ENCODE data around the gene OBI1. TPM values are rescaled to one million over a fixed set of nuclear protein-coding genes. Genes with fewer than 3 reads are reported as not detected.

OBI1 gene
- total and polyA plus RNA-seq, 5 experiments from 2014 or later, result 8.3 to 16.6 (median 12.1) TPM

GRCh38 chr13:78592584-78592983 lies 66.4 kb downstream of the OBI1 start:
- DNase-seq (no peak), ATAC-seq (no peak)
- H3K36me3 Mint-ChIP-seq, result peaks cover 10 to 46% (median 12%) of the 10 kb centered on the region in 3 donors
- H3K9me3 Mint-ChIP-seq, result peaks cover 10 to 65% (median 28%) of the 10 kb centered on the region in 9 donors
- H3K27ac Mint-ChIP-seq, result peak overlapping the region in 1 of 10 donors; percentile 49
- POLR2A ChIA-PET, result interaction anchor here (0.6 to 1.0 kb wide), 2 partner anchors 11 to 47 kb away, joined by 3 read pairs; partner anchors contain the start of gene POU4F1
- peaks cover 3 to 9% (median 6%) of the 10 kb centered on the region in 4 donors for H3K4me1 Mint-ChIP-seq
- no peak overlapping the region for H3K4me3 Mint-ChIP-seq
- H3K27me3 Mint-ChIP-seq, result peaks cover 62 to 92% (median 80%) of the 10 kb centered on the region in 5 donors

DNA sequence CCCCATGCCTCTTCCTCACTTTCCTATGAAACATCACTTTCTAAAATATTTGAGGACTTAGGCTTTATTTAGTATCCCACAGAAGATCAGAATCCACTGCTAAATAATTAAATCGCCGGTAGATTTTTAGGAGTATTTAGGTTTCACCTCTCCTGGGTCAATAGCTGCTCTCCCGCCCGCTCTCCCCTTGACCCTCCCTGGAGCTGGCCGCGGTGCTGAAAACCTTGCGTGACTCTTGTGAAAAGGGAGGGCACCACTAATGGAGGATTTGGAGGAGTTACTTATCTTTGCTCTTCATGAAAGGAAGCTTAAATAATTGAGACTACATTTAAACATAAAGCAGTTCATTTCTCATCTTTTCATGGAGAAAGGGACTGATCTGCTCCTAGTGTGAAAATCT lies 69.7 kb downstream of the OBI1 start:
- H3K27me3 Mint-ChIP-seq, result peaks cover 63 to 97% (median 76%) of the 10 kb centered on the region in 5 donors
- H3K36me3 Mint-ChIP-seq, result peaks cover 4 to 44% (median 17%) of the 10 kb centered on the region in 3 donors
- ATAC-seq, result no peak
- H3K27ac Mint-ChIP-seq, result no peak overlapping the region
- peaks cover 0 to 15% (median 6%) of the 10 kb centered on the region in 4 donors for H3K4me1 Mint-ChIP-seq
- H3K9me3 Mint-ChIP-seq, result peaks cover 10 to 60% (median 26%) of the 10 kb centered on the region in 9 donors
- no peak for DNase-seq
- H3K4me3 Mint-ChIP-seq, result no peak overlapping the region
- POLR2A ChIA-PET, result no interaction called here

DNA sequence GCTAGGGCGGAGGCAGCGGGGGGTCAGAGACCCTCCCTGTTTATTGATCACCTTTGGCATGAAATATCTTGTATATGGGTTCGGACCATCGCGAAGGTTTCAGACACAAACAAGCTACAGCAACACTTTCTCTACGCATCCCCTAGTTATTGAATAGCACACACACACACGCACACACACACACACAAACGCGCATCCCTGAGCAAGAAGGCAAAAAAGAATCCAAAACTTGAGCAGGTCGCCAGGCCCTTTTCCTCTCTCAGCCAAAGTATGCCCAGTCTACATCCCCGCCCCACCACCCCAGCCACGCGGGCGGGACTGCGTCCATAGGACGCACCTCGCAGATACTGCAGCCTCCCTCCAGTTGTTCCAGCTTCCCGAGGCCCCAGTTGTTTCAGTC lies 71.6 kb downstream of the OBI1 start:
- Mint-ChIP-seq H3K27ac (no peak overlapping the region), H3K4me3 (peak overlapping the region in 5 of 10 donors; percentile 24 to 65 (median 33)), H3K9me3 (peaks cover 9 to 47% (median 21%) of the 10 kb centered on the region in 9 donors), H3K36me3 (peaks cover 2 to 36% (median 17%) of the 10 kb centered on the region in 3 donors), H3K4me1 (peaks cover 0 to 15% (median 6%) of the 10 kb centered on the region in 4 donors), H3K27me3 (peaks cover 52 to 79% (median 62%) of the 10 kb centered on the region in 5 donors)
- POLR2A ChIA-PET, result interaction anchor here (0.5 kb wide), 1 partner anchor 35 kb away, joined by 4 read pairs; no protein-coding TSS in a partner anchor
- no peak for ATAC-seq
- DNase-seq, result no peak

DNA sequence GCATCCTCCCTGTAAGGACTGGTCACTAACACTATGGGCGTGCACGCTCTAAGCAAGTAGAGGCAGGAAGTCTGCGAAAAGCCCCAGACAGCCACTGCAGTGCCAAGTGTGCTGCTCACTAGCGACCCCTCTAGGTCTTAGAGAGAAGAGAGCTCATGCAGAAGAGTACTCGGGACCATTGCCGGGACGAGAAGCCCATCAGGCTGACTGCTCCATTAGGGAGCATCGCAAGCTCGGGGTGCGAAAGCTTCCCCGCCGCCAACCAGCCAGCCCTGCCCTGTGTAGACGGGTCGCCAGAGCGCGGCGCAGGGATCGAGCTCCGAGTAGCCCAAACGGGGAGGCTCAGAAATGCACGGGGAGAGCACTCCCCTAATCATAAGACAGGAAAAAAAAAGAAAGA lies 72.2 kb downstream of the OBI1 start:
- Mint-ChIP-seq H3K27ac (peak overlapping the region in 1 of 10 donors; percentile 18), H3K9me3 (peaks cover 9 to 47% (median 20%) of the 10 kb centered on the region in 9 donors), H3K4me1 (peaks cover 0 to 15% (median 6%) of the 10 kb centered on the region in 4 donors), H3K36me3 (peaks cover 2 to 30% (median 17%) of the 10 kb centered on the region in 3 donors), H3K4me3 (peak overlapping the region in 4 of 10 donors; percentile 11 to 51 (median 33)), H3K27me3 (peaks cover 47 to 78% (median 58%) of the 10 kb centered on the region in 5 donors)
- no peak for DNase-seq
- POLR2A ChIA-PET, result interaction anchor here (0.5 kb wide), 1 partner anchor 36 kb away, joined by 4 read pairs; no protein-coding TSS in a partner anchor
- ATAC-seq, result no peak

DNA sequence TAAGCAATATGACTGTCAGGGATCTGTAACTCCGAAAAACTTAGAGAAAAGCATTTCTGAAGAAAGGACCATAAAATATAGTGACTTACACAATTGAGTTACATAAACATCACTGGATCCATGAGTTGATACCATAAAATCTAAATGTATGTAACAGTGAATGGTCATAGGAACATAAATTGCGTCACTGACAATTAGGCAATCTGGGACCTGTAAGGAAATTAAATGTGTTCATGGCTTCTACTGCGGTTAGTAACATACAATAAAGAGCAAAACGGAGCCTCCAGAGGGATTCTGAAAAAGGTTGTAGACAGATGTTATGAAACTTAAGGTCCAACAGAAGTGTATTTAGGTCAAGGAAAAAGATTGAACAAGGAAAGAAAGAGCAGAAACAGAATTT lies 82.7 kb downstream of the OBI1 start:
- POLR2A ChIA-PET, result no interaction called here
- Mint-ChIP-seq H3K27ac (peak overlapping the region in 1 of 10 donors; percentile 50), H3K4me3 (no peak overlapping the region), H3K9me3 (peaks cover 0 to 6% (median 0%) of the 10 kb centered on the region in 9 donors), H3K27me3 (peaks cover 15 to 61% (median 30%) of the 10 kb centered on the region in 5 donors), H3K36me3 (no peaks in the 10 kb centered on the region), H3K4me1 (no peaks in the 10 kb centered on the region)
- DNase-seq (no peak), ATAC-seq (no peak)

DNA sequence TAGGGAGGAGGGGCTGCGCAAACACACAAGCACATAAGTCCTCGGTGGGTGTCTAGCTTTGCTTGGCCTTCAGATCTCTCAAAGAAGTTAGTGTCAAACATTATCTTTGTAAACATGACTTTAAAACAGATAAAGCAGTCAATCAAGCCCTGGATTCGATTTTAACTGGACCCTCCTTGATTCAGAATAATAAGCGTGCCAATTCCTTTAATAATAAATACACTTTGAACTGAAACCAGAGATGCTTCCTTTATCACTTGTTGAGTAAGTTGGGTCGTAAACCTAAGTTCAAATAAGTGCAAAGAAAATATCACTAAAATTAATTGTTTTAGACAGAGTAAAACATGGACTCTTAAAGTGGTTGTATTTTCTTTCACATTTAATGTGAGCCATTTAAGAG lies 86.5 kb downstream of the OBI1 start:
- H3K36me3 Mint-ChIP-seq, result no peaks in the 10 kb centered on the region
- POLR2A ChIA-PET, result no interaction called here
- no peaks in the 10 kb centered on the region for H3K4me1 Mint-ChIP-seq

GRCh38 chr13:78569029-78569428 lies 89.9 kb downstream of the OBI1 start:
- H3K9me3 Mint-ChIP-seq, result no peaks in the 10 kb centered on the region
- H3K27me3 Mint-ChIP-seq, result peaks cover 4 to 41% (median 9%) of the 10 kb centered on the region in 5 donors
- no peak for DNase-seq
- H3K27ac Mint-ChIP-seq, result no peak overlapping the region
- H3K4me3 Mint-ChIP-seq, result no peak overlapping the region
- H3K4me1 Mint-ChIP-seq, result no peaks in the 10 kb centered on the region
- H3K36me3 Mint-ChIP-seq, result no peaks in the 10 kb centered on the region
- POLR2A ChIA-PET, result no interaction called here
- ATAC-seq, result no peak

More for the DNA sequence above, 86.5 kb downstream of the OBI1 start:
- ATAC-seq (no peak), DNase-seq (no peak)
- Mint-ChIP-seq H3K27me3 (peaks cover 8 to 31% (median 18%) of the 10 kb centered on the region in 5 donors), H3K27ac (no peak overlapping the region), H3K4me3 (no peak overlapping the region), H3K9me3 (peaks cover 0 to 6% (median 0%) of the 10 kb centered on the region in 9 donors)

DNA sequence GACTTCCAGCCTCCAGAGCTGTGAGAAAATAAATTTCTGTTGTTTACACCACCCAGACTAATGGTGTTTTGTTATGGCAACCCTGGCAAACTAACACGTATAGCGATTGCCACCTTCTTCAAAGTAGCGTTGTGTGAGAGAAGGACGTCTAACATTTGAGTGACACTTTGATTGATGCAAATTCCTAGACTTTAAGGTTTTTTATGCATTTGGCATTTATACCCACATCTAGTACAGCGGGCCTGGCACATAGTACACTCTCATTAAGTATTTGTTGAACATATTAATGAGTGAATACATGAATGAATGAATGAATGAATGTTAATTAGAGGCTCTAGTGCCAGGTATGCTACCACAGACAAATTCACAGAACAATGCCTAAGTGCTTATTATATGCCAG lies 92.3 kb downstream of the OBI1 start:
- DNase-seq (no peak), ATAC-seq (no peak)
- H3K4me1 Mint-ChIP-seq, result no peaks in the 10 kb centered on the region
- H3K4me3 Mint-ChIP-seq, result no peak overlapping the region
- H3K27me3 Mint-ChIP-seq, result peaks cover 4 to 50% (median 20%) of the 10 kb centered on the region in 5 donors
- H3K36me3 Mint-ChIP-seq, result no peaks in the 10 kb centered on the region
- no peak overlapping the region for H3K27ac Mint-ChIP-seq
- POLR2A ChIA-PET, result no interaction called here
- no peaks in the 10 kb centered on the region for H3K9me3 Mint-ChIP-seq

Other genes starting within 250 kb of the OBI1 start
- gene POU4F1, start 55.6 kb downstream of the OBI1 start, total RNA-seq, result not detected
- gene POU4F1, start 55.6 kb downstream of the OBI1 start, polyA plus RNA-seq, result not detected

Data from naive thymus-derived CD8-positive, alpha-beta T cell (primary cell).